Psoas muscle (tissue), 8 donors: Measurements from ENCODE around the gene ZYX. TPM values are rescaled to one million over a fixed set of nuclear protein-coding genes. Genes with fewer than 3 reads are reported as not detected.

Experiments
- ATAC-seq, 4 donors: fragments of 200-7000 bp; cut with Tn5 transposase; one replicate each; pipeline ENCODE4 v1.9.1; 2020; ENCODE audit warnings: moderate library complexity in 3 of 4, mild to moderate bottlenecking in 2 of 4
- DNase-seq, 2 donors: peaks; one replicate each; pipeline ENCODE4 v3.0.0-alpha.2; 2020
- H3K27ac ChIP-seq: fragments of 200-600 bp; one replicate; pipeline ENCODE4 v1.8.0; 2022
- H3K27me3 ChIP-seq, 3 donors: fragments of 200-600 bp in 1 of 3; one replicate each; pipeline versions ENCODE4 v1.6.1 to v1.8.0; 2013 to 2022; ENCODE audit warnings: low read length in 2 of 3, mild to moderate bottlenecking in 2 of 3, moderate library complexity in 1 of 3; ENCODE audit not compliant: insufficient read depth in 3 of 3
- H3K36me3 ChIP-seq, 2 donors: fragments of 200-600 bp in 1 of 2; one replicate each; pipeline versions ENCODE4 v1.6.1 to v1.8.0; 2013 to 2022; ENCODE audit warnings: low read depth in 1 of 2, mild to moderate bottlenecking in 1 of 2, moderate library complexity in 1 of 2; ENCODE audit not compliant: insufficient read depth in 1 of 2
- H3K4me1 ChIP-seq: fragments of 200-600 bp; one replicate; pipeline ENCODE4 v1.8.0; 2022
- H3K4me3 ChIP-seq: fragments of 200-600 bp; one replicate; pipeline ENCODE4 v1.8.0; 2022; ENCODE audit warnings: mild to moderate bottlenecking
- H3K9me3 ChIP-seq: fragments of 200-600 bp; one replicate; pipeline ENCODE4 v1.8.0; 2022
- WGBS, 3 donors: extraction: QIAGEN DNeasy Blood & Tissue Kit; methylation state at CpG; one replicate each; pipeline versions ENCODE4 v1.1.6 to v1.1.7; 2013; 5-methylcytosine and 5-hydroxymethylcytosine counted together
- intact Hi-C, 2 donors: fragments of 100-400 bp; cut with DNase I; formaldehyde crosslinking; loops; one replicate each; pipeline versions ENCODE4 v1.11.0 to v1.14.2; 2022
- polyA plus RNA-seq, 3 donors: library from polyadenylated mRNA; stranded (reverse); fragments of 200-250 nt; gene quantifications; one replicate each; pipeline ENCODE4 v1.2.3, GENCODE V29; 2013
- total RNA-seq, 4 donors: library from RNA; stranded (reverse); fragmentation: NEBNext Ultra II Directional in 2 of 4; extraction: Animal tissue kit (Norgen Biotek cat#: 25700) in 2 of 4; gene quantifications; one replicate each; pipeline versions ENCODE4 v1.2.1 to v1.2.4, GENCODE V29; 2021 to 2023
- TF ChIP-seq, protein P1 (sequence below): fragments of 200-600 bp; IDR thresholded peaks from one replicate; pipeline ENCODE4 v1.8.0; 2022; ENCODE audit warnings: antibody characterized with exemption
- donor health status: healthy with polysubstance abuse.
- donor health status: DM: no; HTN: no; CAD: no; lungs with moderate emphysema.
- donor health status: Bipolar disorder and iron deficiency.
- donor health status: healthy.
- donor health status: DM: yes; HTN: yes; CAD: no.
- donor health status: DM: no; HTN: no; CAD: no.
- donor health status: DM: no; HTN: no; CAD: no.
- donor health status: DM: yes; HTN: yes; CAD: no.

The ZYX gene
- total and polyA plus RNA-seq, 7 donors, result 34.4 to 215 (median 84.1) TPM

DNA sequence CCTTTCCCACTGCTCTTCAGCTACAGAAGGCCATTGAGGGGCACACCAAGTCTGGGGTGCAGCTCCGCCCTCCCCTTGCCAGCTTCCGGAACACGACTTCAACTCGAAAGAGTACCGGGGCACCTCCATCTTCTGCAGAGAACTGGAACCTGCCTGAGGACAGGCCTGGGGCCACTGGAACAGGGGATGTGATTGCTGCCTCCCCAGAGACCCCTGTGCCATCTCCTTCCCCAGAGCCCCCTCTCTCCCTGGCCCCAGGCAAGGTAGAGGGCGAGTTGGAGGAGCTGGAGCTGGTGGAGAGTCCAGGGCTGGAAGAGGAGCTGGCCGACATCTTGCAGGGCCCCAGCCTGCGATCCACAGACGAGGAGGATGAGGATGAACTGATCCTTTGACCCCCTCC is 29.6 kb upstream of the ZYX start:
- ATAC-seq (no peak), DNase-seq (no peak)
- no peaks in the 10 kb centered on the region for H3K27me3 ChIP-seq
- TF ChIP-seq, protein P1, sequence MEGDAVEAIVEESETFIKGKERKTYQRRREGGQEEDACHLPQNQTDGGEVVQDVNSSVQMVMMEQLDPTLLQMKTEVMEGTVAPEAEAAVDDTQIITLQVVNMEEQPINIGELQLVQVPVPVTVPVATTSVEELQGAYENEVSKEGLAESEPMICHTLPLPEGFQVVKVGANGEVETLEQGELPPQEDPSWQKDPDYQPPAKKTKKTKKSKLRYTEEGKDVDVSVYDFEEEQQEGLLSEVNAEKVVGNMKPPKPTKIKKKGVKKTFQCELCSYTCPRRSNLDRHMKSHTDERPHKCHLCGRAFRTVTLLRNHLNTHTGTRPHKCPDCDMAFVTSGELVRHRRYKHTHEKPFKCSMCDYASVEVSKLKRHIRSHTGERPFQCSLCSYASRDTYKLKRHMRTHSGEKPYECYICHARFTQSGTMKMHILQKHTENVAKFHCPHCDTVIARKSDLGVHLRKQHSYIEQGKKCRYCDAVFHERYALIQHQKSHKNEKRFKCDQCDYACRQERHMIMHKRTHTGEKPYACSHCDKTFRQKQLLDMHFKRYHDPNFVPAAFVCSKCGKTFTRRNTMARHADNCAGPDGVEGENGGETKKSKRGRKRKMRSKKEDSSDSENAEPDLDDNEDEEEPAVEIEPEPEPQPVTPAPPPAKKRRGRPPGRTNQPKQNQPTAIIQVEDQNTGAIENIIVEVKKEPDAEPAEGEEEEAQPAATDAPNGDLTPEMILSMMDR, result no peak
- intact Hi-C loops, result no loop called here
- no peaks in the 10 kb centered on the region for H3K4me1 ChIP-seq
- peaks cover 0 to 22% of the 10 kb centered on the region in 2 donors for H3K36me3 ChIP-seq
- WGBS, 3 donors, result 83 to 90% (median 89%) methylated on average over 9 of the region's 9 CpGs
- H3K4me3 ChIP-seq, result no peak overlapping the region
- H3K9me3 ChIP-seq, result no peaks in the 10 kb centered on the region
- H3K27ac ChIP-seq, result no peak overlapping the region

DNA sequence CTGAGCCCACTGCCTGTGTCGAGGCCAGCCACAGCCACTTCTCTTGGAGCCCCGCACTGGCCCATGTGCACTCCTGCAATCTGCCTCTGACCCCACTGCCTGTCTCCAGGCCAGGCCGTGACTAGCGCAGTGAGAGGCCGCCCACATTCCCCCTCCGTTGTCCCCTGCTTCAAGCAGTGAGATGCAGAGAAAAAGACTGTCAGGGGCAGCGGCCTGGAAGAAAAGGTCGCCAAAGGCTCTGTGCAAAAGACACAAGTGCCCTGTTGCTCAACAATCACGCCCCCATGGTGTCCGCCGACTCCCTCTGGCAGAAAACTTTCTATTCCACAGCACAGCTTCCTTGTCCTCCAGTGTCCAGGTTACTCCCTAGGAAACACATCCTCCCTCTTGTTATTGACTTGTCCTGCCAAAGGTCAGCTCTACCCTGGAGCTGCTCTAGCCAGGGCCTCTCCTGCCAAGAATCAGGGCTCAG is 28.6 kb upstream of the ZYX start:
- H3K27me3 ChIP-seq, result no peaks in the 10 kb centered on the region

DNA sequence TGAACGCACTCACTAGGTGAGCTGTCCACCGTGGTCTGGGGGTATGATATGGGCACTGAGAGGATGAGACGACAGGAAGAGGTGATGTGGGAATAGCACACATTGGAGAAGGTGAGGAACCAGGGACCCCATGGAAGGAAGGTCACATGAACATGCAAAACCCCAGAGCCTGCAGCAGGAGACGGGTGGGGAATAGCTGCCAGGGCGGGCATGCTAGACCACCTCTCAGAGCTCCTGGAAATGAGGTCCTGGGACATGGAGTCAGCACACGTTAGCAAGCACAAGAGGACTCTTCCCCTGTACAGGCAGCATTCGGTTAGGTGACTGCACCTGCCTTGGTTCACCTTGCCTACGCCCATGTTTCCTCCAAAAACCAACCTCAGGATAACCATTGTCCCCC is 26.8 kb upstream of the ZYX start:
- intact Hi-C loops, result no loop called here
- H3K27ac ChIP-seq, result no peak overlapping the region
- no peak for DNase-seq
- H3K27me3 ChIP-seq, result peaks cover 0 to 4% (median 0%) of the 10 kb centered on the region in 3 donors
- TF ChIP-seq, protein P1, result no peak
- no peak overlapping the region for H3K4me3 ChIP-seq
- H3K4me1 ChIP-seq, result no peaks in the 10 kb centered on the region
- ATAC-seq, result no peak
- peaks cover 0 to 16% of the 10 kb centered on the region in 2 donors for H3K36me3 ChIP-seq
- 74 to 83% (median 79%) methylated on average over 8 of the region's 8 CpGs for WGBS, 3 donors
- no peaks in the 10 kb centered on the region for H3K9me3 ChIP-seq

More for the DNA sequence above, 28.6 kb upstream of the ZYX start:
- no peak for ATAC-seq
- TF ChIP-seq, protein P1, result no peak
- H3K9me3 ChIP-seq, result no peaks in the 10 kb centered on the region
- DNase-seq, result no peak
- H3K4me3 ChIP-seq, result no peak overlapping the region
- H3K4me1 ChIP-seq, result no peaks in the 10 kb centered on the region
- no peak overlapping the region for H3K27ac ChIP-seq
- WGBS, 3 donors, result 65 to 76% (median 71%) methylated on average over 11 of the region's 11 CpGs
- peaks cover 0 to 19% of the 10 kb centered on the region in 2 donors for H3K36me3 ChIP-seq
- intact Hi-C loops, result no loop called here

DNA sequence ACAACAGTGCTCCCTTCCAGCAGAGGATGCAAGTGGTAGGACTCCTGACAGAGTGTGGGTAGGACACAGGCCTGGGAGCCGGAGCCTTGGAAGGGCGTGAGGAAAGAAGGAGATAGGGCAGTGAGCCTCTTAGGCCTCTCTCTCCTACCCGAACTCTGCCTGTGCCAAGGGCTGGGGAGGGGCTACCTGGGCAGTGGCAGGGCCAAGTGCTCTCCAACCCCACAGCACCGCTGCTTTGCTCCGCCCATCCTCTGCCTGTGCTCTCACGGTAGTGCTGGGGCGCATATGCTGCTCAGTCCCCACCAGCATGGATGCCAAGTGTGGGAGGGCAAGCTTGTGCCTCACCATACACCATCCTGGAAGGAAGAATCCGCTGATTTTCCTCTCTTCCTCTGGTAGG is 26.2 kb upstream of the ZYX start:
- WGBS, 3 donors, result 77 to 79% (median 78%) methylated on average over 8 of the region's 8 CpGs

More for the DNA sequence above, 26.2 kb upstream of the ZYX start:
- DNase-seq (no peak), ATAC-seq (peak in 1 of 4 donors; percentile 36)
- Histone ChIP-seq H3K4me3 (no peak overlapping the region), H3K4me1 (no peaks in the 10 kb centered on the region), H3K27me3 (peaks cover 0 to 4% (median 0%) of the 10 kb centered on the region in 3 donors), H3K27ac (no peak overlapping the region), H3K9me3 (no peaks in the 10 kb centered on the region), H3K36me3 (peaks cover 0 to 10% of the 10 kb centered on the region in 2 donors)
- TF ChIP-seq, protein P1, result no peak
- intact Hi-C loops, result no loop called here
